ENCODE data around the gene ENTPD5. TPM values are rescaled to one million over a fixed set of nuclear protein-coding genes. Genes with fewer than 3 reads are reported as not detected.

Gene ENTPD5
- total and polyA plus RNA-seq, 2 donors (not counting 1 experiment from before 2014, with no cell fraction given) = 5.5 to 14.7 TPM

- Histone ChIP-seq H3K4me1 (ENCODE audit: control insufficient read depth in 2 of 2, insufficient read depth in 2 of 2, low read length in 2 of 2) (no peaks in the 10 kb centered on the region), H3K27me3 (replicated peaks in 1 of 4; ENCODE audit: control extremely low read depth in 1 of 4, control insufficient read depth in 3 of 4, insufficient read depth in 4 of 4, low read length in 3 of 4) (no peaks in the 10 kb centered on the region), H3K9ac (ENCODE audit: low read length) (no peak overlapping the region), H2AFZ (ENCODE audit: insufficient read depth, low read depth, low read length, poor library complexity, severe bottlenecking) (no peak overlapping the region), H3K9me3 (ENCODE audit: control extremely low read depth in 1 of 3, control insufficient read depth in 2 of 3, insufficient read depth in 1 of 3, low read length in 2 of 3) (no peaks in the 10 kb centered on the region), H3K79me2 (ENCODE audit: control insufficient read depth, insufficient read depth, low read length) (no peaks in the 10 kb centered on the region), H4K20me1 (ENCODE audit: control insufficient read depth, insufficient read depth, low read length, poor library complexity, severe bottlenecking) (no peaks in the 10 kb centered on the region), H3K4me2 (replicated peaks; ENCODE audit: low read depth, low read length, poor library complexity, severe bottlenecking) (no peak overlapping the region), H3K27ac (ENCODE audit: low read length in 2 of 2) (no peak overlapping the region), H3K4me3 (ENCODE audit: control extremely low read depth in 1 of 5, extremely low read depth in 1 of 5, insufficient read depth in 1 of 5, low read depth in 2 of 5, low read length in 4 of 5) (no peak overlapping the region), H3K36me3 (replicated peaks in 1 of 2; ENCODE audit: control extremely low read depth in 1 of 2, control insufficient read depth in 1 of 2, extremely low read depth in 1 of 2, insufficient read depth in 2 of 2, low read length in 1 of 2) (peaks cover 2 to 18% of the 10 kb centered on the region in 2 experiments)
- TF ChIP-seq CTCF (IDR thresholded peaks at IDR 0.05) = no peak
- no peak for TF ChIP-seq EZH2 (IDR thresholded peaks at IDR 0.05; ENCODE audit: borderline replicate concordance, insufficient read depth, low read depth, low read length, poor library complexity, severe bottlenecking)
- ChIA-PET POLR2A (no interaction called here), CTCF (no interaction called here)
- DNase-seq (no peak), ATAC-seq (ENCODE audit: low read depth) (no peak)
- 56% methylated on average over 4 of the region's 4 CpGs for WGBS (ENCODE audit: insufficient coverage)
- H3K27ac Mint-ChIP-seq = no peak overlapping the region
- no peaks in the 10 kb centered on the region for H3K9me3 Mint-ChIP-seq (ENCODE audit: insufficient read depth)
- no peaks in the 10 kb centered on the region for H3K27me3 Mint-ChIP-seq
- intact Hi-C loops (cut with micrococcal nuclease) = no loop called here
- H3K4me1 Mint-ChIP-seq = no peaks in the 10 kb centered on the region
- no peak overlapping the region for H3K4me3 Mint-ChIP-seq
Observed at GRCh38 chr14:73943083-73943482, 76.0 kb downstream of the ENTPD5 start.

- no peak overlapping the region for H3K27ac Mint-ChIP-seq
- no peak for ATAC-seq (ENCODE audit: low read depth)
Observed at GRCh38 chr14:73942180-73942579, 76.9 kb downstream of the ENTPD5 start.

More at GRCh38 chr14:73942180-73942579, 76.9 kb downstream of the ENTPD5 start:
- H3K27ac ChIP-seq (ENCODE audit: low read length in 2 of 2) = no peak overlapping the region
- H3K4me1 ChIP-seq (ENCODE audit: control insufficient read depth in 2 of 2, insufficient read depth in 2 of 2, low read length in 2 of 2) = no peaks in the 10 kb centered on the region
- H3K79me2 ChIP-seq (ENCODE audit: control insufficient read depth, insufficient read depth, low read length) = no peaks in the 10 kb centered on the region
- no peak for TF ChIP-seq CTCF (IDR thresholded peaks at IDR 0.05)
- no peak for TF ChIP-seq EZH2 (IDR thresholded peaks at IDR 0.05; ENCODE audit: borderline replicate concordance, insufficient read depth, low read depth, low read length, poor library complexity, severe bottlenecking)
- H3K9me3 ChIP-seq (ENCODE audit: control extremely low read depth in 1 of 3, control insufficient read depth in 2 of 3, insufficient read depth in 1 of 3, low read length in 2 of 3) = no peaks in the 10 kb centered on the region
- H3K4me2 ChIP-seq (replicated peaks; ENCODE audit: low read depth, low read length, poor library complexity, severe bottlenecking) = no peak overlapping the region
- CTCF ChIA-PET = no interaction called here
- H3K4me3 ChIP-seq (ENCODE audit: control extremely low read depth in 1 of 5, extremely low read depth in 1 of 5, insufficient read depth in 1 of 5, low read depth in 2 of 5, low read length in 4 of 5) = no peak overlapping the region
- Mint-ChIP-seq H3K4me3 (no peak overlapping the region), H3K9me3 (ENCODE audit: insufficient read depth) (no peaks in the 10 kb centered on the region), H3K27me3 (no peaks in the 10 kb centered on the region), H3K4me1 (no peaks in the 10 kb centered on the region)
- no peak for DNase-seq
- intact Hi-C loops (cut with micrococcal nuclease) = no loop called here
- no peak overlapping the region for H3K9ac ChIP-seq (ENCODE audit: low read length)
- H2AFZ ChIP-seq (ENCODE audit: insufficient read depth, low read depth, low read length, poor library complexity, severe bottlenecking) = no peak overlapping the region
- WGBS (ENCODE audit: insufficient coverage) = 94% methylated on average over 7 of the region's 7 CpGs
- POLR2A ChIA-PET = no interaction called here
- peaks cover 7 to 20% of the 10 kb centered on the region in 2 experiments for H3K36me3 ChIP-seq (replicated peaks in 1 of 2; ENCODE audit: control extremely low read depth in 1 of 2, control insufficient read depth in 1 of 2, extremely low read depth in 1 of 2, insufficient read depth in 2 of 2, low read length in 1 of 2)
- H3K27me3 ChIP-seq (replicated peaks in 1 of 4; ENCODE audit: control extremely low read depth in 1 of 4, control insufficient read depth in 3 of 4, insufficient read depth in 4 of 4, low read length in 3 of 4) = no peaks in the 10 kb centered on the region
- H4K20me1 ChIP-seq (ENCODE audit: control insufficient read depth, insufficient read depth, low read length, poor library complexity, severe bottlenecking) = no peaks in the 10 kb centered on the region

All from B cell (primary cell).